Pancreas (tissue), 10 donors: Measurements from ENCODE around the gene CD200. TPM values are rescaled to one million over a fixed set of nuclear protein-coding genes. Genes with fewer than 3 reads are reported as not detected.

Experiments
- ATAC-seq, 4 donors: fragments of 200-7000 bp; cut with Tn5 transposase; one replicate each; pipeline versions ENCODE4 v1.8.0 to v1.9.1; 2020; ENCODE audit warnings: mild to moderate bottlenecking in 4 of 4, moderate library complexity in 4 of 4
- DNase-seq, 6 donors: peaks; one replicate each; pipeline ENCODE4 v3.0.0-alpha.2; 2020
- FAIRE-seq: peaks from 2 replicates; lab custom pipeline; 2012; peaks lifted over from hg19 to GRCh38; lab: Jason Lieb, UNC
- H3K27ac ChIP-seq, 4 donors: fragments of 200-600 bp; sonication (generic); 1 replicate in 3 of 4; 2 replicates in 1 of 4; pipeline versions ENCODE4 v1.5.0 to v1.8.0; 2020
- H3K27me3 ChIP-seq, 4 donors: fragments of 200-600 bp; one replicate each; pipeline ENCODE4 v1.8.0; 2021
- H3K36me3 ChIP-seq, 3 donors: fragments of 200-600 bp; sonication (generic) in 1 of 3; one replicate each; pipeline versions ENCODE4 v1.5.0 to v1.8.0; 2020 to 2021
- H3K4me1 ChIP-seq, 3 donors: fragments of 200-600 bp; one replicate each; pipeline ENCODE4 v1.8.0; 2021
- H3K4me3 ChIP-seq, 4 donors: fragments of 200-600 bp; sonication (generic) in 2 of 4; one replicate each; pipeline versions ENCODE4 v1.5.0 to v1.8.0; 2020 to 2021
- H3K9me3 ChIP-seq, 4 donors: fragments of 200-600 bp; one replicate each; pipeline ENCODE4 v1.8.0; 2021
- CTCF ChIP-seq, 4 donors: fragments of 200-600 bp; sonication (generic) in 3 of 4; IDR thresholded peaks; one replicate each; pipeline versions ENCODE4 v1.5.0 to v1.8.0; 2021; ENCODE audit warnings: antibody characterized with exemption in 4 of 4
- WGBS, 2 donors: extraction: QIAGEN DNeasy Blood & Tissue Kit; methylation state at CpG; one replicate each; pipeline ENCODE4 v1.1.7; 2013; 5-methylcytosine and 5-hydroxymethylcytosine counted together
- intact Hi-C, 3 donors: fragments of 100-400 bp; cut with DNase I; formaldehyde crosslinking; loops; one replicate each; pipeline versions ENCODE4 v1.11.1 to v1.14.2; 2022
- polyA plus RNA-seq, 2 donors: library from polyadenylated mRNA; stranded (reverse); fragments of 200-250 nt; gene quantifications; one replicate each; pipeline ENCODE4 v1.2.3, GENCODE V29; 2013
- total RNA-seq, 6 donors: library from RNA; stranded (reverse); fragmentation: NEBNext Ultra II Directional in 4 of 6; extraction: Animal tissue kit (Norgen Biotek cat#: 25700) in 4 of 6; gene quantifications; one replicate each; pipeline versions ENCODE4 v1.2.1 to v1.2.4, GENCODE V29; 2021 to 2023
- donor health status: healthy with polysubstance abuse.
- donor health status: DM: no; HTN: no; CAD: no; lungs with moderate emphysema.
- donor health status: DM: no; HTN: no; CAD: no.
- donor health status: control.
- donor health status: control.
- donor health status: Bipolar disorder and iron deficiency.
- donor health status: DM: yes; HTN: yes; CAD: no.
- donor health status: DM: no; HTN: no; CAD: no.
- donor health status: DM: no; HTN: no; CAD: no.
- donor health status: DM: yes; HTN: yes; CAD: no.

CD200 gene
- total and polyA plus RNA-seq, 8 donors = 1.1 to 22.2 (median 3.0) TPM

DNA sequence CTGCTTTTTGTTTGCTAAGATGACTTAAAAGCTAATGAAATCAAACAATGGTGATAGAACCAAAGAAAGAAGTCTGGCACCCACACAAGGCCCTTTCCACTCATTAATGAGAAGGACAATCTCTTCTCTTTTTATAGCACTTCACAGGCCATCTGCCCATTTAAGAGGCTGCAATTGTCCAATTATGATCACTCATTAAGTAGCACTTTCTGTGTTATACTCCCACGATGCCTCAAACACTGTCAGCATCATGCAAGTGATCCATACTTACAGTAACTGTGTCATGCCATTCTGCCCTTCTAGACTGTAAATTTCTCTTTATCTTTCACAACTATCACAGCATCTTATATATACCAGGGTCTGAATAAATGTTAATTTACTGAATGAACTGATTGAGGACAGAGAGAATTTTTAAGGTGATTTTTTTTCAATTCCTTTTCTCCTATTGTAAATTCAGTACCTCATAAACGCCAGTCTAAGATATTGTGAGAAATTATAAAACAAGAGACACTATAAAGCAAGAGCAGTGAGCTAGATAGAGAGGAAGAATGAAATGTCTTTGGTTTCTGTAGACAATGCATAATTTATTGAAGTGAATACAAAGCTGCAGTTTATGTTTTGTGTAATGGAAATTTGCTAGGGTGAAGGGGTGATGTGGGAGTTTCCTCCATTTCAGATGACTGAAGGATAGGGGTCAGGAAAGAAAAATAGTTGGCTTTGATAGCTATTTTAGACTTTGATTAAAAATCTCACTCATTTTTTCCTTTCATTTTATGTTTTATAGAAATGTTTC is 17.3 kb downstream of the CD200 start:
- FAIRE-seq (no peak), ATAC-seq (no peak), DNase-seq (no peak)
- Histone ChIP-seq H3K9me3 (no peaks in the 10 kb centered on the region), H3K4me3 (no peak overlapping the region), H3K4me1 (no peaks in the 10 kb centered on the region), H3K27ac (no peak overlapping the region), H3K27me3 (no peaks in the 10 kb centered on the region), H3K36me3 (no peaks in the 10 kb centered on the region)
- WGBS, 2 donors = 69 to 85% methylated on average over 2 of the region's 2 CpGs
- intact Hi-C loops = no loop called here
- TF ChIP-seq CTCF (IDR thresholded peaks at IDR 0.05) = no peak

DNA sequence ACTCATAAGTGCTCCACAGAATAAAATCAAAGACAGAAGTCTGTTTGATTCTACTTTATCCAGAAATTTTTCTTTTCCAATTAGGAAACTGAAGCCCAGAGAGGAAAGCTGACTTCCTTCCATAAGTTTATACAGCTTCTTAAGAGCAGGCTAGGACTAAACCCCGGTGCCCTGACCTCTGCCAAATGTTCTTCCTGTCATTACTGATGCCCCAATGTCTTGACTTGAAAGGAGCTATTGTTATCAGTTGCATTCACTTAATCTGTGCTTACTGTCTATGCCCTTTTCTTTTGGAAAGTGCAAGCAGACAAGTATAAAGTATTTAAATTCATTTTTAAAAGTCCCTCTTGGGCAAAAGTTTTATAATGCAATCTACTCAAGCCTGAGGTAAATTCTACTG is 18.1 kb downstream of the CD200 start:
- Histone ChIP-seq H3K36me3 (no peaks in the 10 kb centered on the region), H3K9me3 (no peaks in the 10 kb centered on the region), H3K27ac (no peak overlapping the region), H3K27me3 (no peaks in the 10 kb centered on the region), H3K4me1 (no peaks in the 10 kb centered on the region), H3K4me3 (no peak overlapping the region)
- no peak for FAIRE-seq
- no peak for TF ChIP-seq CTCF (IDR thresholded peaks at IDR 0.05)
- intact Hi-C loops = no loop called here
- ATAC-seq = no peak
- 62 to 66% methylated on average over 1 of the region's 1 CpG for WGBS, 2 donors
- DNase-seq = no peak

DNA sequence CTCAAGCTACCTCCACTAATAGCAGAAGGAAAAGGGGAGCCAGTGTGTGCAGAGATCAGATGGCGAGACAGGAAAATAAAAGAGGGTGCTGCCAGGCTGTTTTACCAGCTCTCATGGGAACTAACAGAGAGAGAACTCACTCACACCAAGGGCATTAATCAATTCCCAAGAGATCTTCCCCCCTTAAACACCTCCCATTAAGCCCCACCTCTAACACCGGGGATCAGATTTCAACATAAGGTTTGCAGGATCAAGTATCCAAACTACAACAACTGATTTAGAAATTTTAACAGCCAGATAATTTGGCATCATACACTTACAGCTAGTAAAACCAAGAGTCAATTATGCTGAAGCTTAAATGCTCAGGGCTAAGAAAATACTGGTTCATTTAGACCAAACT is 18.9 kb downstream of the CD200 start:
- no peaks in the 10 kb centered on the region for H3K4me1 ChIP-seq
- no peak for ATAC-seq
- H3K27ac ChIP-seq = no peak overlapping the region

DNA sequence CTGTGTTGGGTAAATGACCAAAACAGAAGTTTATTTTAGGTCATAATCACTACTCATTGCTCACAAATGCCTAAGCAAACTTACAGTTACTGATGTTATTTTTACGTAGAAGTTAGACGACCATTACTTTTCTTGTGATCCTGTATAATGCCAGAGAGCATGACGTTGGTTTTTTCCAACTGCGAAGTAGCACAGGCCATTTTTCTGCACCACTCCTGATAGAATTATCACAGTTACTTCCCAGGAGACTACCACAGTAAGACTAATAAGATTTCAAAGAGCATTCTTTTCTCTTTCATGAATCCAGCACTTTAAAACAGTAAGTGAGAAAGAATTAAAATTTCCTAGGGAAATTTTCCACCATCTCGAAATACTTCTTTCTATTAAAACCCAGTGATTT is 19.8 kb downstream of the CD200 start:
- H3K4me1 ChIP-seq = no peaks in the 10 kb centered on the region
- H3K36me3 ChIP-seq = no peaks in the 10 kb centered on the region
- intact Hi-C loops = no loop called here
- WGBS, 2 donors = 73 to 78% methylated on average over 5 of the region's 5 CpGs
- H3K4me3 ChIP-seq = no peak overlapping the region
- no peaks in the 10 kb centered on the region for H3K9me3 ChIP-seq
- DNase-seq (no peak), FAIRE-seq (no peak), ATAC-seq (no peak)
- H3K27ac ChIP-seq = no peak overlapping the region
- H3K27me3 ChIP-seq = no peaks in the 10 kb centered on the region
- no peak for TF ChIP-seq CTCF (IDR thresholded peaks at IDR 0.05)

More for the DNA sequence above, 18.9 kb downstream of the CD200 start:
- intact Hi-C loops = no loop called here
- no peaks in the 10 kb centered on the region for H3K27me3 ChIP-seq
- H3K9me3 ChIP-seq = no peaks in the 10 kb centered on the region
- DNase-seq (no peak), FAIRE-seq (no peak)
- no peak for TF ChIP-seq CTCF (IDR thresholded peaks at IDR 0.05)
- WGBS, 2 donors = 53 to 58% methylated on average over 2 of the region's 2 CpGs
- H3K36me3 ChIP-seq = no peaks in the 10 kb centered on the region
- no peak overlapping the region for H3K4me3 ChIP-seq

DNA sequence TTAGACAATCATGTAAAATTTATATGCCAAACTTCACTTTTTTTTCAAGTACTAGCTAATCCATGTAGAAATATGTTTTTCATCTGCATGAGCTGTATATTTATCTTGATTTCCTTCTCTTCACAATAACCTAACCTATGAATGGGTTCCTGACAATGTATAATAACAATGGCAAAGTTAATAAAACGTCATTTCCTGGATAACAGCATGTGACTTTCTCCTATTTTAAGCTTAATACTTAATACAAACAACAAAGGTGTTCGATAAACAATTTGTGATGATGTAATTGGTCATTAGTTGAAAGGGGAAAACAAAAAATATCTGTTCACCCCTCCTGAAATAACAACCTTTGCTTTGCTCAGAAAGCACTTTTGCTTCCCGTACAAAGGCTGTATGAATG is 20.4 kb downstream of the CD200 start:
- intact Hi-C loops = no loop called here
- H3K4me3 ChIP-seq = no peak overlapping the region
- no peak for FAIRE-seq
- 71 to 77% methylated on average over 3 of the region's 3 CpGs for WGBS, 2 donors
- H3K9me3 ChIP-seq = no peaks in the 10 kb centered on the region
- DNase-seq = no peak
- no peak for TF ChIP-seq CTCF (IDR thresholded peaks at IDR 0.05)
- H3K27me3 ChIP-seq = no peaks in the 10 kb centered on the region
- no peak overlapping the region for H3K27ac ChIP-seq
- no peaks in the 10 kb centered on the region for H3K4me1 ChIP-seq
- ATAC-seq = no peak
- no peaks in the 10 kb centered on the region for H3K36me3 ChIP-seq
